Gastroesophageal sphincter (tissue), 2 donors: ENCODE measurements around the gene RNLS.

ENCODE experiments used
- POLR2A ChIP-seq, 2 donors: fragments of 450-650 bp; IDR thresholded peaks; one replicate each; pipeline ENCODE4 v1.6.1; 2017; ENCODE audit warnings: antibody characterized with exemption in 2 of 2, mild to moderate bottlenecking in 2 of 2, moderate library complexity in 1 of 2
- POLR2AphosphoS5 ChIP-seq: sonication (generic); formaldehyde crosslinking; IDR thresholded peaks from one replicate; pipeline ENCODE4 v1.6.1; 2017; ENCODE audit warnings: antibody characterized with exemption

DNA sequence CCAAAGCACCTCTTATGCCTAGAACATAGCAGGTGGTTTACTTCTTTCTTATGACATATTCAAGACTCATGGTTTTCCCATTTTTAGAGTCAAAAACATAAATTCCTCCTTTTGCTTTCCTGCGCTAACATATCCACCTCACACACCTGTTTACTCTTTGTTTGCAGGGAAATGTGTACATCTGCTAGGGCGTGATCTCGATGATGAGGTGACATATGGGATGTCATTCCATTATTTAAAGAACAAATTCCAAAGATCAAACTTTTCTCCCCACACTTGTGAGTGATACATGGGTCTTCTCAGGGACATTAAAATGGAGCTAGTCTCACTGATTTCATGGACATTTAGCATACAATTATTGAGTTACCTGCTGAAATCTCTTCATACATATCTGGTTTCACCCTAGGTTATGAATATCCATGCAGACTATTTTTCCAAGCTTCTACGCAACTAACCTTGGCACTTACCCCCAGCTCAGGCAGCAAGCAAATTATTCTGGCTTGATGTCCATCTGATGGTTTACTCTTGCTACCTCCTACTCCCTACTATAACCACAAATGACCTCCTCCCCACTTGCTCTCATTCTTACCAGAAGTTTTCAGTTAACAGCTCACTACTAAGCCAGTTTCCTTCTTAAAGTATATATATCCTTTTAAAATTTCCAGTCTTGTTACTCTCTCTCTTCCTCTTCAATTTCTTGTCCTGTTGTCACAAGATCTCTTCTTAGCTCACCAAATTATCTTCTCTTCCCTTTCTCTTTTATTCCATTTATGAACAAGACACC, 208.5 kb downstream of the RNLS start:
- TF ChIP-seq POLR2AphosphoS5 (no peak), POLR2A (IDR thresholded peaks at IDR 0.05) (no peak)
